Activated naive CD4-positive, alpha-beta T cell treated with anti-CD3 and anti-CD28 coated beads, Interleukin-2, amount 10 ng/mL, durations not matched to agents 7 days and 5 days (primary cell): ENCODE measurements around the gene ANXA3.
"Not testable (repeated sequence)": the region's sequence is repeated elsewhere in the genome, so short reads cannot be mapped to it uniquely, and the experiment has no call there.

Experiments used
- CTCF ChIA-PET: fragments of 350-600 bp; sonication (Branson Sonifier 250); formaldehyde crosslinking; loops from one replicate; lab custom pipeline; 2021; ENCODE audit warnings: antibody characterized with exemption; lab: Charles Lee
- DNase-seq: peaks from one replicate; pipeline ENCODE4 v3.0.0-alpha.2; 2020
- H3K27ac Mint-ChIP-seq: one replicate; pipeline ENCODE4 v1.8.0; 2021; ENCODE audit warnings: mild to moderate bottlenecking, moderate library complexity, mixed read lengths
- H3K27me3 Mint-ChIP-seq: one replicate; pipeline ENCODE4 v1.8.0; 2021; ENCODE audit warnings: mild to moderate bottlenecking, mixed read lengths
- H3K36me3 Mint-ChIP-seq: one replicate; pipeline ENCODE4 v1.8.0; 2021; ENCODE audit warnings: mixed read lengths
- H3K4me1 Mint-ChIP-seq: one replicate; pipeline ENCODE4 v1.8.0; 2021; ENCODE audit warnings: mixed read lengths
- H3K4me3 Mint-ChIP-seq: one replicate; pipeline ENCODE4 v1.8.0; 2021; ENCODE audit warnings: mild to moderate bottlenecking, moderate library complexity, mixed read lengths
- H3K9me3 Mint-ChIP-seq: one replicate; pipeline ENCODE4 v1.8.0; 2021; ENCODE audit warnings: mixed read lengths

The ANXA3 gene

DNA sequence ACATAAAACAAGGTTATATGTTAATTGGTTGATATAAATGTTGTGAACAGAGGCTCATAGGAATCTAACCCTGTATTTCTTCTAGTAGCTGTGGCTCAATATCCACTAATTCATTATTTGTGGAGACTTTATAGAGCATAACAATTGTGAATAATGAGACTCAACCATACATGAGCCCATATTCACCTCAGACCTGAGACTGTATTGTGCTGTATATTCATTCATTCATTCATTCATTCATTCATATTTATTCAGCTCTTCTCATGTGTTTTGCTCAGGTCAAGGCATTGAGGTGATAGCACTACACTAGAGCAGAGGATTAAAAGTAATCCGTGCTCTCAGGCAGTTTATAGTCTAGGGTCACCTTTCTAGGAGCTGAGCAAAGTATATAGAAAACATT is 24.5 kb upstream of the ANXA3 start:
- Mint-ChIP-seq H3K27ac (no peak overlapping the region), H3K27me3 (peaks cover 4% of the 10 kb centered on the region), H3K4me3 (no peak overlapping the region), H3K9me3 (no peaks in the 10 kb centered on the region), H3K4me1 (no peaks in the 10 kb centered on the region), H3K36me3 (no peaks in the 10 kb centered on the region)
- CTCF ChIA-PET = interaction anchor here (1.0 kb wide), 1 partner anchor 468 kb away, joined by 3 read pairs; no protein-coding TSS in a partner anchor
- no peak for DNase-seq

DNA sequence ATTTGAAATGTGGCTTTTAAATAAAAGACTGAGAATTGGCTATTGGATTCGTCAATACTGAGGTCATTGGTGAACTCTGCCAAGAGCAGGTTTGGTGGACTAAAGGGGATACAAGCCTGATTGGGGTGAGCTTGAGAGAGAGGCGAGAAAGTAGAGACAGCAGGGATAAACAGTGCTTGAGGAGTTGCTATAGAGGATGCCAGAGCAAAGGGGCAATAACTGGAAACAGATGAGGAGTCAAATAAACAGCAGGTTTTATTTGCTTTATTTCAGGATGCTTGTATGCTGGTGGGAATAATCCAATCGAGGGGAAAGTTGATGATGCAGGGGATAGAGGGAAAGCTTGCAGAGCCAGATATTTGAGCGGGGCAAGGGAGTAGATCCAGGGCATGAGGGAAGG is 24.0 kb upstream of the ANXA3 start:
- H3K9me3 Mint-ChIP-seq = no peaks in the 10 kb centered on the region
- CTCF ChIA-PET = no interaction called here
- peaks cover 4% of the 10 kb centered on the region for H3K27me3 Mint-ChIP-seq
- H3K27ac Mint-ChIP-seq = no peak overlapping the region
- no peaks in the 10 kb centered on the region for H3K4me1 Mint-ChIP-seq
- DNase-seq = no peak
- no peaks in the 10 kb centered on the region for H3K36me3 Mint-ChIP-seq
- no peak overlapping the region for H3K4me3 Mint-ChIP-seq

DNA sequence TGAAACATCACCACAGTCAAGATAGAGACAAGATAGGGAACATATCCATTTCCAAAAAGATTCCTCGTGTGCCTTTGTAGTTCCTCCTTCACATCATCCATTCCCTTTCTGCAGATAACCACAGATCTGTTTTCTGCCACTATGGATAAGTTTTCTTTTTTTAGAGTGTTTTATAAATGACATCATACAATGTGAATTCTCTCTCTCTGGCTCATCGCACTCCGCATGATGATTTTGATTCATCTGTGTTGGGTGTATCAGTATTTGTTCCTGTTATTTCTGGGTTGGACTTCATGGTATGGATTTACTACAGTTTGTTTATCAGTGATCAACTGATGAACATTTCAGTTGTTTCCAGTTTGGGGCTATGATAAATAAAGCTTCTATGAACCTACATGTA is 23.2 kb upstream of the ANXA3 start:
- Mint-ChIP-seq H3K27ac (no peak overlapping the region), H3K27me3 (peaks cover 4% of the 10 kb centered on the region), H3K9me3 (no peaks in the 10 kb centered on the region), H3K36me3 (no peaks in the 10 kb centered on the region), H3K4me1 (no peaks in the 10 kb centered on the region), H3K4me3 (no peak overlapping the region)
- CTCF ChIA-PET = interaction anchor here (1.4 kb wide), 1 partner anchor 342 kb away, joined by 3 read pairs; no protein-coding TSS in a partner anchor
- no peak for DNase-seq

DNA sequence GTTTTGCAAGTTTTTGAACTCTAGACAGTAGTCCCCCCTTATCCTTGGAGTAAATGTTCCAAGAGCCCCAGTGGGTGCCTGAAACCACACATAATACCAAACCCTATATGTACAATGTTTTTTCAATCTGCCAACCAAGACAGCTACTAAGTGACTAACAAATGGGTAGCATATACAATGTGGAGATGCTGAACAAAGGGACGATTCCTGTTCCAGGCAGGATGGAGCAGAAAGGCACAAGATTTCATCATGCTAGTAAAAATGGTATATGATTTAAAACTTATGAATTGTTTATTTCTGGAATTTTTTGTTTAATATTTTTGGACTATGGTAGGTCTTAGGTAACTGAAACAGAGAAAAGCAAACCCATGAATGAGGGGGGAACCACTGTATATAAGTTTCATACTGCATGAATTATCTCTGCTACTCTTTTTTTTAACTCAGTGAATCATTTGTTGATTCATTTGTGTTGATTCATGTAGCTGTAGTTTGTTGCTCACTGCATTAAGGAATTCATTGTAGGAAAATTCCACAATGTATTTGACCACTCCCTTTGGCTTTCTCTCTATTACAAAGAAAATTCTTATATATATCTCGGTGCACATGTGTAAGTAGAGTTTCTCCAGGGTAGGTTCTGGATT is 21.9 kb upstream of the ANXA3 start:
- H3K36me3 Mint-ChIP-seq = no peaks in the 10 kb centered on the region
- no peak for DNase-seq
- no peaks in the 10 kb centered on the region for H3K9me3 Mint-ChIP-seq
- H3K27ac Mint-ChIP-seq = no peak overlapping the region
- H3K27me3 Mint-ChIP-seq = peaks cover 3% of the 10 kb centered on the region
- no peak overlapping the region for H3K4me3 Mint-ChIP-seq
- CTCF ChIA-PET = no interaction called here
- no peaks in the 10 kb centered on the region for H3K4me1 Mint-ChIP-seq

GRCh38 chr4:78532046-78532445 is 19.5 kb upstream of the ANXA3 start:
- CTCF ChIA-PET = no interaction called here
- no peak for DNase-seq
- Mint-ChIP-seq H3K27ac (no peak overlapping the region), H3K4me1 (no peaks in the 10 kb centered on the region), H3K36me3 (no peaks in the 10 kb centered on the region), H3K27me3 (no peaks in the 10 kb centered on the region), H3K9me3 (no peaks in the 10 kb centered on the region), H3K4me3 (no peak overlapping the region)

- no peak overlapping the region for H3K27ac Mint-ChIP-seq
- no peaks in the 10 kb centered on the region for H3K27me3 Mint-ChIP-seq
- DNase-seq = no peak
- no peak overlapping the region for H3K4me3 Mint-ChIP-seq
- H3K4me1 Mint-ChIP-seq = no peaks in the 10 kb centered on the region
- CTCF ChIA-PET = no interaction called here
- no peaks in the 10 kb centered on the region for H3K36me3 Mint-ChIP-seq
- no peaks in the 10 kb centered on the region for H3K9me3 Mint-ChIP-seq
These were observed 17.7 kb upstream of the ANXA3 start for GRCh38 chr4:78533854-78534253.

DNA sequence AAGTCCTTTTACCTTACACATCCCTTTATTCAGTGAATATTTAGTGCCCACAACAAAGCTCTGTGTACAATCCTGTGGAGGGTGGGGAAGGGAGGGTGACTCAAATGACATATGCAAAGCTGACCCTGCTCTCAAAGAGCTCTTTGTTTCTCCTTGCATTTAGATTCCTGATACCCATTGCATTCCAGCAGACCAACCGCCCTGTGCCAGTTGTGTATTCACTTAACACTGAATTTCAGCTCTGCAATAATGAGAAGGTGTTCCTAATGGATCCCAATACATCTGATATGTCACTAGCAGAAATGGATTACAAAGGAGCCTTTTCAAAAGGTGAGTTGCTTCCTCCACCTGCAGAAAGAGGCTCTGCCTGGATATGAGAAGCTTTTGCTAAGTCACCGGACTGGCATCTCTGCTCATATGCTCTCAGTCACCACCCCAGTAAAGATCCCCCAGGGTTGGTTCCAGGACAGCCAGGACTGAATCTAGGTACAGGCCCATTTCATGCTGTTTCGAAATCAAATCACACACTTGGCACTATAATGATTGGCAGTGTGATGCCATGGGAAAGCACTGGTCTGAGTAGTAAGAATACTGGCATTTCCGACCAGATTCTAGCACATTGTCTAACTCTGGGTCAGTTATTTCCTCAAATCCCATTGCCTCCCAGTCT is 17.1 kb upstream of the ANXA3 start:
- Mint-ChIP-seq H3K27ac (no peak overlapping the region), H3K27me3 (no peaks in the 10 kb centered on the region), H3K9me3 (no peaks in the 10 kb centered on the region), H3K36me3 (no peaks in the 10 kb centered on the region), H3K4me3 (no peak overlapping the region), H3K4me1 (no peaks in the 10 kb centered on the region)
- no peak for DNase-seq
- CTCF ChIA-PET = no interaction called here

- Mint-ChIP-seq H3K4me1 (no peaks in the 10 kb centered on the region), H3K27me3 (peaks cover 16% of the 10 kb centered on the region), H3K27ac (no peak overlapping the region), H3K4me3 (no peak overlapping the region), H3K36me3 (no peaks in the 10 kb centered on the region), H3K9me3 (no peaks in the 10 kb centered on the region)
- CTCF ChIA-PET = no interaction called here
- DNase-seq = no peak
These were observed 9.2 kb upstream of the ANXA3 start for GRCh38 chr4:78542373-78542772.

- no peak overlapping the region for H3K27ac Mint-ChIP-seq
- no peaks in the 10 kb centered on the region for H3K4me1 Mint-ChIP-seq
- H3K36me3 Mint-ChIP-seq = no peaks in the 10 kb centered on the region
- H3K9me3 Mint-ChIP-seq = no peaks in the 10 kb centered on the region
- H3K27me3 Mint-ChIP-seq = peaks cover 20% of the 10 kb centered on the region
- H3K4me3 Mint-ChIP-seq = no peak overlapping the region
- CTCF ChIA-PET = no interaction called here
- no peak for DNase-seq
These were observed 8.0 kb upstream of the ANXA3 start for GRCh38 chr4:78543424-78544125.

DNA sequence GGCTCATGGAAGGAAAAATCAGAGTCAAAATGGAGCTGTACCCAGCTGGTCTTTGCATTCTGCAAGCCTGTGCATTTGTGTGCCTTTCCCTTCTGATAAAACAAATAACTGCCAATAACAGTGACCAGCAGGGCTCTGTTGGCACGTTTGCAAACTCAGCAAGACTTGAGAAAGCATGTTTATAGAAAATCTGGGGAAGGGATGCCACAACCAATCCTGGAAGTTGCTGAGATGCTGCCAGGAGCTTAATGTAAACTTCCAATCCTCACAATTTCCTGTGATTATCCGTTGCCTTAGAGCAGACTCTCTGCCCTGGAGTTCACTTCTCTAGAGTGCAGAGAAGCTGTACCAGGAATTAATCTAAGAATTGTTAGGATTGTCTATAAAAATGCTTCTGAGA is 6.9 kb upstream of the ANXA3 start:
- Mint-ChIP-seq H3K27ac (no peak overlapping the region), H3K4me3 (no peak overlapping the region), H3K27me3 (peaks cover 20% of the 10 kb centered on the region), H3K9me3 (no peaks in the 10 kb centered on the region), H3K4me1 (no peaks in the 10 kb centered on the region), H3K36me3 (no peaks in the 10 kb centered on the region)
- CTCF ChIA-PET = no interaction called here
- DNase-seq = no peak

GRCh38 chr4:78545275-78546246 is 6.0 kb upstream of the ANXA3 start:
- no peak overlapping the region for H3K4me3 Mint-ChIP-seq

GRCh38 chr4:78547899-78548298 is 3.7 kb upstream of the ANXA3 start:
- CTCF ChIA-PET, DNase-seq, H3K27ac Mint-ChIP-seq, H3K4me3 Mint-ChIP-seq, H3K36me3 Mint-ChIP-seq, H3K9me3 Mint-ChIP-seq: not testable (repeated sequence)
- Mint-ChIP-seq H3K4me1 (peaks cover 13% of the 10 kb centered on the region), H3K27me3 (peaks cover 38% of the 10 kb centered on the region)

More at GRCh38 chr4:78545275-78546246, 6.0 kb upstream of the ANXA3 start:
- DNase-seq = no peak
- Mint-ChIP-seq H3K9me3 (no peaks in the 10 kb centered on the region), H3K27me3 (peaks cover 26% of the 10 kb centered on the region), H3K27ac (no peak overlapping the region), H3K36me3 (no peaks in the 10 kb centered on the region), H3K4me1 (no peaks in the 10 kb centered on the region)
- CTCF ChIA-PET = no interaction called here

- DNase-seq, H3K9me3 Mint-ChIP-seq, H3K36me3 Mint-ChIP-seq, H3K27ac Mint-ChIP-seq, CTCF ChIA-PET, H3K4me3 Mint-ChIP-seq: not testable (repeated sequence)
- peaks cover 34% of the 10 kb centered on the region for H3K27me3 Mint-ChIP-seq
- H3K4me1 Mint-ChIP-seq = peaks cover 17% of the 10 kb centered on the region
These were observed 2.7 kb upstream of the ANXA3 start for GRCh38 chr4:78548889-78549288.
